OCI-LY7 (cell line): ENCODE results near the gene KRT38. TPM values are rescaled to one million over a fixed set of nuclear protein-coding genes. Genes with fewer than 3 reads are reported as not detected.
A peak's percentile ranks its signal among the peaks of the same experiment; 100 is the strongest.

Experiments used
- BruUV-seq: library from RNA; stranded (reverse); fragments of 400-500 nt; replicated peaks from 2 replicates; lab custom pipeline; 2021; lab: Mats Ljungman, UMichigan
- CTCF ChIA-PET: fragments of 300-600 bp; sonication (Branson Sonifier 250); formaldehyde crosslinking; loops from one replicate; lab custom pipeline; 2022; ENCODE audit warnings: antibody characterized with exemption; ENCODE audit not compliant: unreplicated experiment; lab: Charles Lee
- POLR2A ChIA-PET: fragments of 300-600 bp; sonication (Branson Sonifier 250); formaldehyde crosslinking; loops from one replicate; lab custom pipeline; 2022; ENCODE audit warnings: antibody characterized with exemption; lab: Charles Lee
- DNase-seq: peaks from one replicate; pipeline ENCODE4 v3.0.0-alpha.2; 2015; ENCODE audit warnings: low spot score
- H2AFZ ChIP-seq: fragments of 200-600 bp; sonication (generic), shearing (Covaris generic); 2 replicates; pipeline ENCODE4 v1.6.1; 2014; ENCODE audit warnings: mild to moderate bottlenecking, antibody characterized with exemption, low read length, moderate library complexity
- H3K27ac ChIP-seq: fragments of 200-600 bp; sonication (generic); 2 replicates; pipeline ENCODE4 v1.5.1; 2014; ENCODE audit warnings: mixed run types, low read depth, mild to moderate bottlenecking, moderate library complexity, low read length, inconsistent platforms; ENCODE audit not compliant: poor library complexity, severe bottlenecking
- H3K36me3 ChIP-seq: fragments of 200-600 bp; sonication (generic); 2 replicates; pipeline ENCODE4 v1.6.1; 2014; ENCODE audit warnings: mild to moderate bottlenecking, antibody characterized with exemption, low read length, moderate library complexity, mixed read lengths; ENCODE audit not compliant: insufficient read depth
- H3K4me1 ChIP-seq: fragments of 200-600 bp; sonication (generic); 2 replicates; pipeline ENCODE4 v1.5.1; 2014; ENCODE audit warnings: mild to moderate bottlenecking, low read length; ENCODE audit not compliant: insufficient read depth, poor library complexity, severe bottlenecking
- H3K4me2 ChIP-seq: fragments of 200-600 bp; sonication (generic); 2 replicates; pipeline ENCODE4 v1.6.1; 2014; ENCODE audit warnings: mild to moderate bottlenecking, low read length
- H3K4me3 ChIP-seq: fragments of 200-600 bp; sonication (generic); 2 replicates; pipeline ENCODE4 v1.5.1; 2014; ENCODE audit warnings: mild to moderate bottlenecking, low read depth, low read length; ENCODE audit not compliant: poor library complexity, severe bottlenecking
- H3K79me2 ChIP-seq: fragments of 200-600 bp; sonication (generic); 2 replicates; pipeline ENCODE4 v1.6.1; 2016; ENCODE audit warnings: low read depth, mild to moderate bottlenecking, low read length, moderate library complexity, mixed read lengths; ENCODE audit not compliant: insufficient read depth
- H3K9me2 ChIP-seq: fragments of 200-600 bp; sonication (generic); 2 replicates; pipeline ENCODE4 v1.6.1; 2016; ENCODE audit warnings: mild to moderate bottlenecking, low read length, mixed read lengths; ENCODE audit not compliant: insufficient read depth
- H3K9me3 ChIP-seq: fragments of 200-600 bp; sonication (generic); 2 replicates; pipeline ENCODE4 v1.6.1; 2014; ENCODE audit warnings: mild to moderate bottlenecking, mixed run types, low read length, mixed read lengths
- H4K20me1 ChIP-seq: fragments of 200-600 bp; sonication (generic); 2 replicates; pipeline ENCODE4 v1.6.1; 2014; ENCODE audit warnings: mild to moderate bottlenecking, antibody characterized with exemption, low read length, moderate library complexity, mixed read lengths; ENCODE audit not compliant: insufficient read depth
- EZH2phosphoT487 ChIP-seq: fragments of 200-600 bp; sonication (generic); IDR thresholded peaks from 2 replicates; pipeline ENCODE4 v1.6.1; 2018; ENCODE audit warnings: low read depth, borderline replicate concordance, mild to moderate bottlenecking, mixed run types, antibody characterized with exemption, low read length, moderate library complexity, mixed read lengths
- intact Hi-C: fragments of 100-400 bp; cut with micrococcal nuclease; formaldehyde crosslinking; loops from one replicate; pipeline ENCODE4 v1.10.0; 2022; ENCODE audit not compliant: unreplicated experiment
- total RNA-seq, 2 experiments: library from RNA; depleted of rRNA in 1 of 2; stranded (reverse); fragments of >200 nt in 1 of 2; shearing (Covaris generic) in 1 of 2; gene quantifications; 2 replicates each; pipeline ENCODE4 v1.2.3, GENCODE V29; 2014 to 2022
- TF ChIP-seq, protein P1 (sequence below): fragments of 200-600 bp; sonication (generic); conservative IDR thresholded peaks from 2 replicates; pipeline ENCODE4 v1.5.1; 2014; ENCODE audit warnings: mild to moderate bottlenecking, antibody characterized with exemption, low read length, moderate library complexity, mixed read lengths

The KRT38 gene
- total RNA-seq, 2 experiments from 2014 or later = not detected

DNA sequence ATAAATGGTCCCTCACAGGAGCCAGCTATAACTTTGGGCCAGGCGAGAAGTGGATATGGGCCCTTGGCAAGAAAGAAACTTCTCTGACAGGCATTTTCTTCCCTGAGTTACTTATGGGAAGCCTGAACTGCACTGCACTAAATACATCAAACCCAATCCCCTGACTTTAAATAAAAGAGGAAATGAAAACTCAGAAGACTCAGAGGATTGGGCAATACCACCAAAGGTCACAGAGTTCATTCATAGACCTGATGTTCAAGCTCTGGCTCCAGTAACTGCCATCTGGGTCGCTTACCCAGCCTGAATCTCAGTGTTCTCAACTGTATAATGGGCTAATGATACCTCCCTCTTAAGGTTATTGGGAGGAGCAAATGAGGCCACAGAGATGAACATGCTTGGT lies 39.4 kb upstream of the KRT38 start:
- Histone ChIP-seq H3K4me3 (no peak overlapping the region), H4K20me1 (no peaks in the 10 kb centered on the region), H3K27ac (no peak overlapping the region), H3K79me2 (no peaks in the 10 kb centered on the region), H3K4me1 (no peaks in the 10 kb centered on the region), H3K9me2 (no peaks in the 10 kb centered on the region), H3K4me2 (no peak overlapping the region), H3K9me3 (no peaks in the 10 kb centered on the region), H3K36me3 (no peaks in the 10 kb centered on the region), H2AFZ (no peak overlapping the region)
- peak; percentile 6 for DNase-seq
- TF ChIP-seq EZH2phosphoT487 = no peak
- TF ChIP-seq, protein P1, sequence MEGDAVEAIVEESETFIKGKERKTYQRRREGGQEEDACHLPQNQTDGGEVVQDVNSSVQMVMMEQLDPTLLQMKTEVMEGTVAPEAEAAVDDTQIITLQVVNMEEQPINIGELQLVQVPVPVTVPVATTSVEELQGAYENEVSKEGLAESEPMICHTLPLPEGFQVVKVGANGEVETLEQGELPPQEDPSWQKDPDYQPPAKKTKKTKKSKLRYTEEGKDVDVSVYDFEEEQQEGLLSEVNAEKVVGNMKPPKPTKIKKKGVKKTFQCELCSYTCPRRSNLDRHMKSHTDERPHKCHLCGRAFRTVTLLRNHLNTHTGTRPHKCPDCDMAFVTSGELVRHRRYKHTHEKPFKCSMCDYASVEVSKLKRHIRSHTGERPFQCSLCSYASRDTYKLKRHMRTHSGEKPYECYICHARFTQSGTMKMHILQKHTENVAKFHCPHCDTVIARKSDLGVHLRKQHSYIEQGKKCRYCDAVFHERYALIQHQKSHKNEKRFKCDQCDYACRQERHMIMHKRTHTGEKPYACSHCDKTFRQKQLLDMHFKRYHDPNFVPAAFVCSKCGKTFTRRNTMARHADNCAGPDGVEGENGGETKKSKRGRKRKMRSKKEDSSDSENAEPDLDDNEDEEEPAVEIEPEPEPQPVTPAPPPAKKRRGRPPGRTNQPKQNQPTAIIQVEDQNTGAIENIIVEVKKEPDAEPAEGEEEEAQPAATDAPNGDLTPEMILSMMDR = no peak
- BruUV-seq = no TSS peak
- ChIA-PET CTCF (no interaction called here), POLR2A (no interaction called here)
- intact Hi-C loops = no loop called here

DNA sequence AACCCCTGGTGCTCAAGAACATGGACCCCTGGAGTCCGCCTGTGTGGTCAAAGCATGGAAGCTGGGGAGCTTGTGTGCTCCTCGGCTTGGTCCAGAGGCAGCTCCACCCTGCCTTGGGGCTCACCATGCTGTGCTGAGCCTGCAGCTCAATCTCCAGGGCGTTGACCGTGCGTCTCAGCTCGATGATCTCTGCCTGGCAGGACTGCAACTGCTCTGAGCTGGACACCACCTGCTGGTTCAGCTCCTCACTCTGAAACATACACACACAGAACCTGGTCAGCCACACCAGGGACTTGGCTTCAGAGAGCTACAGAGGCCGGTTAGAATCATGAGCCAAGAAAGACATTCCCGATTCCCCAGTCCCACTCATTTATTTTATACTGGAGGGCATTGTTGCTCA lies 37.5 kb upstream of the KRT38 start:
- Histone ChIP-seq H3K4me1 (no peaks in the 10 kb centered on the region), H3K9me3 (no peaks in the 10 kb centered on the region), H3K36me3 (no peaks in the 10 kb centered on the region), H3K4me3 (no peak overlapping the region), H2AFZ (no peak overlapping the region), H3K27ac (no peak overlapping the region), H3K4me2 (no peak overlapping the region), H3K79me2 (no peaks in the 10 kb centered on the region), H3K9me2 (no peaks in the 10 kb centered on the region), H4K20me1 (no peaks in the 10 kb centered on the region)
- ChIA-PET CTCF (no interaction called here), POLR2A (interaction anchor here (0.6 to 0.7 kb wide), 2 partner anchors 166 to 444 kb away, joined by 3 read pairs; partner anchors contain the start of gene KRTAP1-3)
- no peak for DNase-seq
- TF ChIP-seq, protein P1 = no peak
- TF ChIP-seq EZH2phosphoT487 = no peak
- no TSS peak for BruUV-seq
- intact Hi-C loops = no loop called here

DNA sequence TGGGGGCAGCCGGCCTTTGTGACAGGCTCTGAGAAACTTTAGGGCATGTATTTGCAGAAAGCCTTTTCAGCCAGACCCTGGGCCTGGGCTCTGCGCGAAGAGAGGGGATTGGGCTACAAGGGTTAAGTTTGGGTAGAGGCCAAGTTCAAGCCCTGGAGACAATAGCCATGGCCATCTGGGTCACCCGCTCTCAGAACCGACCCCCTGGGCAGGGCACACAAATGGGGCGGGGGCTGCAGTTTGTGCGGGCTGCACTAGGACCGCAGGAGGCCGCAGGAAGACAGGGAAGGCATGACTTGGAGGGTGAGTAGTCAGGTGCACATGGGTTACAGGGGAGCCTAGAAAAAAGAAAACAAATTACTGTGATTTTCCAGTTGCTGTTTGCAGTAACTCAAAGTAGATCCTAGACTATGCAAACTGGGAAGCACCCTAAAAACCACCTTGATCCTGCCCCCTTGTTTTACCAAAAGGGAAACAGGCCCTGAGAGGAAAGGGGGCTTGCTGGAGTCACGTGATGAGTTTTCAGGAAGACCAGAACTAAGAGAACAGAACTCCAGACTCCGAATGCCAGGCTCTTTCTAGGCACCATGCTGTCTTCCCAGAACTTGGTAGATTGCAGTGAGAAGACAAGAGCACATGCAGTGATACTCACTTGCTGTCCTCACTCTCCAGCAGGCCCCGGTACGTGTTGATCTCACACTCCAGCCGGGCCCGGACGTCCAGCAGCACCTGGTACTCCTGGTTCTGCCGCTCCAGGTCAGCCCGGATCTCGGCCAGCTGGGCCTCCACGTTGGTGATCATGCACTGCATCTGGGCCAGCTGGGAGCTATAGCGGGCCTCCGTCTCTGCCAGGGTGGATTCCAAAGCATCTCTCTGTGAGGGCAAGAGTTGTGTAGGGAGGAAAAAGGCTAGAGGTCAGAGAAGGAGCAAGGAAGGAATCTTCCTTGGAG lies 36.4 kb upstream of the KRT38 start:
- intact Hi-C loops = no loop called here
- H2AFZ ChIP-seq = no peak overlapping the region
- ChIA-PET POLR2A (interaction anchor here (0.6 kb wide), 1 partner anchor 443 kb away, joined by 3 read pairs; the partner anchor contains the start of gene KRTAP1-3), CTCF (no interaction called here)
- no peaks in the 10 kb centered on the region for H3K9me2 ChIP-seq
- H3K36me3 ChIP-seq = no peaks in the 10 kb centered on the region
- no peak for TF ChIP-seq EZH2phosphoT487
- TF ChIP-seq, protein P1 = no peak
- no peaks in the 10 kb centered on the region for H3K9me3 ChIP-seq
- H3K4me2 ChIP-seq = no peak overlapping the region
- no TSS peak for BruUV-seq
- no peak overlapping the region for H3K4me3 ChIP-seq
- no peaks in the 10 kb centered on the region for H3K4me1 ChIP-seq
- H4K20me1 ChIP-seq = no peaks in the 10 kb centered on the region
- DNase-seq = no peak
- no peak overlapping the region for H3K27ac ChIP-seq
- no peaks in the 10 kb centered on the region for H3K79me2 ChIP-seq
